Type B pancreatic cell (in vitro differentiated cells): ENCODE results near the gene TMEM182. TPM values are rescaled to one million over a fixed set of nuclear protein-coding genes. Genes with fewer than 3 reads are reported as not detected.
A peak's percentile ranks its signal among the peaks of the same experiment; 100 is the strongest.

Experiments used
- DNase-seq: peaks from one replicate; pipeline ENCODE4 v3.0.0; 2021; ENCODE audit warnings: mixed read lengths; ENCODE audit not compliant: unreplicated experiment; ENCODE audit errors: extremely low spot score
- H3K27ac Mint-ChIP-seq: 2 replicates; pipeline ENCODE4 v1.8.0; 2021; ENCODE audit warnings: mild to moderate bottlenecking, mixed read lengths
- H3K27me3 Mint-ChIP-seq: 2 replicates; pipeline ENCODE4 v1.8.0; 2021; ENCODE audit warnings: mixed read lengths
- H3K36me3 Mint-ChIP-seq: 2 replicates; pipeline ENCODE4 v1.8.0; 2021; ENCODE audit warnings: mixed read lengths
- H3K4me1 Mint-ChIP-seq: one replicate; pipeline ENCODE4 v1.8.0; 2021; ENCODE audit warnings: mixed read lengths; ENCODE audit not compliant: unreplicated experiment
- H3K4me3 Mint-ChIP-seq: 2 replicates; pipeline ENCODE4 v1.8.0; 2021; ENCODE audit warnings: mild to moderate bottlenecking, mixed read lengths
- H3K9me3 Mint-ChIP-seq: 2 replicates; pipeline ENCODE4 v1.8.0; 2021; ENCODE audit warnings: mixed read lengths
- long read RNA-seq: library from polyadenylated mRNA; unstranded; transcript quantifications from one replicate; pipeline ENCODE4 v2.0.0, GENCODE V29; 2020
- total RNA-seq: library from RNA; stranded (reverse); gene quantifications from 2 replicates; pipeline ENCODE4 v1.2.1, GENCODE V29; 2021; ENCODE audit warnings: low replicate concordance
- TF ChIP-seq, protein P1 (sequence below): fragments of 200-600 bp; sonication (generic); conservative IDR thresholded peaks from 2 replicates; pipeline ENCODE4 v1.5.0; 2021; ENCODE audit warnings: antibody characterized with exemption, mild to moderate bottlenecking

Gene TMEM182
- total RNA-seq, result 4.2 and 5.8 TPM in 2 replicates
- long read RNA-seq, partial matches to known transcripts, result 2 of 14 reads
- long read RNA-seq, other reads (novel, unspliced or antisense), result 4 of 14 reads

- no peaks in the 10 kb centered on the region for H3K9me3 Mint-ChIP-seq
- H3K27ac Mint-ChIP-seq, result no peak within 1 kb of the TSS
- peaks cover 3% of the 10 kb centered on the region for H3K36me3 Mint-ChIP-seq
- no peaks in the 10 kb centered on the region for H3K27me3 Mint-ChIP-seq
- H3K4me1 Mint-ChIP-seq, result no peaks in the 10 kb centered on the region
- TF ChIP-seq, protein P1, sequence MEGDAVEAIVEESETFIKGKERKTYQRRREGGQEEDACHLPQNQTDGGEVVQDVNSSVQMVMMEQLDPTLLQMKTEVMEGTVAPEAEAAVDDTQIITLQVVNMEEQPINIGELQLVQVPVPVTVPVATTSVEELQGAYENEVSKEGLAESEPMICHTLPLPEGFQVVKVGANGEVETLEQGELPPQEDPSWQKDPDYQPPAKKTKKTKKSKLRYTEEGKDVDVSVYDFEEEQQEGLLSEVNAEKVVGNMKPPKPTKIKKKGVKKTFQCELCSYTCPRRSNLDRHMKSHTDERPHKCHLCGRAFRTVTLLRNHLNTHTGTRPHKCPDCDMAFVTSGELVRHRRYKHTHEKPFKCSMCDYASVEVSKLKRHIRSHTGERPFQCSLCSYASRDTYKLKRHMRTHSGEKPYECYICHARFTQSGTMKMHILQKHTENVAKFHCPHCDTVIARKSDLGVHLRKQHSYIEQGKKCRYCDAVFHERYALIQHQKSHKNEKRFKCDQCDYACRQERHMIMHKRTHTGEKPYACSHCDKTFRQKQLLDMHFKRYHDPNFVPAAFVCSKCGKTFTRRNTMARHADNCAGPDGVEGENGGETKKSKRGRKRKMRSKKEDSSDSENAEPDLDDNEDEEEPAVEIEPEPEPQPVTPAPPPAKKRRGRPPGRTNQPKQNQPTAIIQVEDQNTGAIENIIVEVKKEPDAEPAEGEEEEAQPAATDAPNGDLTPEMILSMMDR, result no peak
- DNase-seq, result no peak
- no peak within 1 kb of the TSS for H3K4me3 Mint-ChIP-seq
Measured at GRCh38 chr2:102761763-102762162, at the start of gene TMEM182. Gene TMEM182 (plus strand): TSS chr2:102762031. CDS start chr2:102762218, 187 bp downstream.

DNA sequence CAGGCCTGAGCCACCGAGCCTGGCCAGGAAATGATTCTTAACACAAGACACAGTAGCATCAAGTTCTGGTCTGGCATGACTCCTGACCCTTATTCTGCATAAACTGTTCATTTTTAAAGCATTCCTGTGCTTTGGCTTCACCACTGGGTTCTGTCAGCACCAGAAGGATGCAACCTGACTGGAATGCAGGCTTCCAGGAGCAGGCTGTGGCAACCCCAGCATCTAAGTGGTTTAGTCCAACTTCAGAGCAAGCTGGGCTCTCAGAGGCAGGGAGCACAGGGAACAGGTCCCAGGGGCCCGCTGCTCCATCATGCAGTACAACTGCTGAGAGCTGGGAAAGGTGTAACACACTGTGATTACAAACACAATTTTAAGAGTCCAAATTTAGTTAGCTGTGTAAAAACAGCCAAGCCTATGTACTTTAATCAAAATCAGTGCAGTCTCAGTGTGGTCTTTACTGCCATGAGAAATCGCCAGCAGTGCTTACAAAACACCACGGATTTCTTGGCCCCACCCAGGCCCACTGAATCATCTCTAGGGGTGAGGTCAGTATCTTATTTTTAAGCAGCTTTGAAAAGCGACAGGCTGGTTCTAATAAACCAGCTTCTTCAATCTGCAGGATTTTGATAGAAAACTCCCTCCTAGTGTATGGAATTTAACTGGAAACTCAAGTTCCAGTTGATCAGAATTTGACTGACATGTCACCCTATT, 44.4 kb upstream of the TMEM182 start:
- TF ChIP-seq, protein P1, result no peak
- no peak overlapping the region for H3K4me3 Mint-ChIP-seq
- peaks cover 35% of the 10 kb centered on the region for H3K36me3 Mint-ChIP-seq
- H3K27ac Mint-ChIP-seq, result no peak overlapping the region
- H3K27me3 Mint-ChIP-seq, result no peaks in the 10 kb centered on the region
- no peaks in the 10 kb centered on the region for H3K4me1 Mint-ChIP-seq
- DNase-seq, result no peak
- H3K9me3 Mint-ChIP-seq, result no peaks in the 10 kb centered on the region

GRCh38 chr2:102718387-102719316, 43.2 kb upstream of the TMEM182 start:
- no peak overlapping the region for H3K4me3 Mint-ChIP-seq
- no peaks in the 10 kb centered on the region for H3K4me1 Mint-ChIP-seq
- H3K36me3 Mint-ChIP-seq, result peaks cover 46% of the 10 kb centered on the region
- H3K27me3 Mint-ChIP-seq, result no peaks in the 10 kb centered on the region
- no peaks in the 10 kb centered on the region for H3K9me3 Mint-ChIP-seq
- H3K27ac Mint-ChIP-seq, result no peak overlapping the region
- DNase-seq, result no peak
- TF ChIP-seq, protein P1, result no peak

DNA sequence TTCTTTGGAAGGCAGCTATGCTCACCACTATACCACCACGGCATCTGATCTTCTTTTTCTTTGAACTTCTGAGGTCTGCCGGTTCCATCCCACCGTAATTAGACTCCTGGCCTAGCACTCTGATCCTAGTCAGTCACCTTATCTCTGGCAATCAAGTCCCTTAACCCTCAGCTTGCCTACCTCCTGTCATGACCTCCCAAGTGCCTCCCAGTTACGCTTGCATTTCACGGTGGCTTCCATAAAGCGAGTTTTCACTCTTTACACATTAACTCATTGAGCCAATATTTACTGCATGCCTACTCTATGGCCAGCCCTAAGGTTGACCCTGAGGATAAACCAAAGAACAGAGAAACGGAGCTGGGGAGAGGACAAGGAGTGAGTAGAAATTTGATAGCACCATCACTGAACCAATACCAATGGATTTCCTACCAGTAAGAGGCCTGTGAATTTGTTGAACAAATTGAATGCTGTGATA, 37.8 kb upstream of the TMEM182 start:
- TF ChIP-seq, protein P1, result no peak
- Mint-ChIP-seq H3K27ac (peak overlapping the region; percentile 70), H3K4me3 (no peak overlapping the region), H3K27me3 (no peaks in the 10 kb centered on the region), H3K36me3 (peaks cover 57% of the 10 kb centered on the region), H3K4me1 (no peaks in the 10 kb centered on the region), H3K9me3 (no peaks in the 10 kb centered on the region)
- DNase-seq, result no peak

DNA sequence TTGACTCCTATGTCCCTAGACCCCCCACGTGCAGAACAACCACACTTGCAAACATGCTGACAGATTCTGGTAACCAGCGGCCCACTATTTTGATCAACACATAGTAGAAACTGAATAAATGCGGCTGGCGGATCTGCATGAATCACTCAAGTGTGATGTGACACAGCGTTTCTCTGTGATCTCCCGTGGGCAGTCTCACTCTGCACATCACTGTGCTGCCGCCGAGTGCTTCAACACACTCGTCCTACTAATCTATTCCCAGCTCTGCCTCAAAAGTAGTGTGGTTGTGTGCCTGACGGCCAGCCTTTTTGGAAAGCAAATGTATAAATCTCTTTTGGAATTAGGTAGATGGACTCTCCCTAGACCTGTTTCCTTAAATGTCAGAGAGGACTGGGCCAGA, 37.3 kb upstream of the TMEM182 start:
- no peaks in the 10 kb centered on the region for H3K9me3 Mint-ChIP-seq
- no peak for DNase-seq
- H3K36me3 Mint-ChIP-seq, result peaks cover 52% of the 10 kb centered on the region
- H3K27ac Mint-ChIP-seq, result no peak overlapping the region
- no peaks in the 10 kb centered on the region for H3K27me3 Mint-ChIP-seq
- H3K4me1 Mint-ChIP-seq, result no peaks in the 10 kb centered on the region
- no peak overlapping the region for H3K4me3 Mint-ChIP-seq
- TF ChIP-seq, protein P1, result no peak
